ENCODE results near the gene GRIN2A. TPM values are rescaled to one million over a fixed set of nuclear protein-coding genes. Genes with fewer than 3 reads are reported as not detected.

GRIN2A gene
- not detected in 2 replicates for total RNA-seq

DNA sequence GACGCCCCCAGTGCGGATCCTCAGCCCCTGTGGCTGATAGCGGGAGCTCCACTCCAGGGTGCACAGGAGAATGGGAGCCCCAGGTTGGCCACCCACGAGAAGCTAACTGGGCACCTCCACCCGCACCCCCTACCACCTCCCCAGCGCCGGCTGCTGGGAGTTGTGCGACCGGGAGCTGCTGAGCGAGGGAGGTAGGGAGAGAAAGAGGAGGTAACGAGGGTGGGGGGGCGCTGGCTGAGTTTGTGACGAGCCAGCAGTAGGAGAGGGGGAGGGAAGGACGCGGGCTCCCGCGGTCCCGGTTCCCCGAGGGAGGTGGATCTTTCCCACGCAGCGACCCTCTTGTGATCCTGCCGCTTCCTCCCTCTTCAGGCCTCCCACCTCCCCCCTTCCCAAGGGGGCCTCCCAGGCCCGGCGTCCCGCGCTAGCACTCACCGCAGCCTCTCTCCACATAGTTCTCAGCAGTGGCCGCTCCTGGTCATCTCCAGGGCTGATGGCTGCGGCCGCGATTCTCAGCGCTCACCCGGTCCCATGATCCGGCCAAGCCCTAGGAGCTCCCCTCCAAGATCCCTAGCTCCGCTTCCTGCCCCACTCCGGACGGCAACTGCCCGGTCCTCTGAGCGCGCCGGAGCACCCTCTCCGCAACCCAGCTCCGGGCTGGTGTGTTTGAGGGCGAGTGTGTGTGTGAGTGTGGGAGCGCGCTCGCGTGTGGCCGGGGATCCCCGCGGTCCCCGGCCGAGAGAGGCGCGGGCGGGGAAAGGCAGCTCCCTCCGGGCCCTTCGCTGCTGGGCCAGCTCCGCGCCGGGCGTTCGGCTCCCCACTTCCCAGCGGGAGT lies at the start of gene GRIN2A:
TSS of gene GRIN2A (minus strand) at position 207 of the 832 bp plus-strand sequence. CDS start 2,017 bp downstream, outside the sequence.
- intact Hi-C loops (cut with micrococcal nuclease): no loop called here

DNA sequence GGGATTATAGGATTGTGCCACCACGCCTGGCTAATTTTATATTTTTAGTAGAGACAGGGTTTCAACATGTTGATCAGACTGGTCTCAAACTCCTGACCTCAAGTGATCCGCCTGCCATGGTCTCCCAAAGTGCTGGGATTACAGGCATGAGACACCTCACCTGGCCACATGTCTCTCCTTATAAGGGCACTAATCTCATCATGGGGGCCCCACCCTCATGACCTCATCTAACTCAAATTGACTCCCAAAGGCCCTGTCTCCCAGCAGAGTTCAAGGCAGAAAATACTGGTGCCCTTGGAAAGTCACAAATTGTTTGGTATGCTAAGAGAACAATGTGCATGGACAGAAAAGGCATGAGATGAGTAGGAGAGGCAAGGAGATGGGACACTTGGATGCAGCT lies 49.3 kb upstream of the GRIN2A start:
- intact Hi-C loops (cut with micrococcal nuclease): no loop called here

DNA sequence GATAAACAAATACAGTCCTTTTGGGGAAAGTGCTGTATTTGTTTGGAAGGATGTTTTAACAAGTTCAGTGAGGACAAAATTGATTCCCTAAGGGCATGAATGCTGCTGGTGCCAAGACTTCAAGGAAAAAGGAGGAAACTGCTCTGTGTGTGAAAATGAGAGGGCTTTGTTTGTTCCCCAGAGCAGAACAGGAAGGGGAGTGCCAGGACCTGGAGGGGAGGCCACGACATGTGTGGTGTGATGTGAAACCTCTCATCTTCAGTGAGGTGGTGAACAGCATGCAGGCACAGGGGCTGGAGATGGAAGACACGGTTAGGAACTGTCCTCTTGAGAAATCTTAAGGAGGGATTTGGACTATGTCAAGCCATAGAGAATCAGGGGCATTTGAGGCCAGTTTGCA lies 46.6 kb upstream of the GRIN2A start:
- intact Hi-C loops (cut with micrococcal nuclease): no loop called here

DNA sequence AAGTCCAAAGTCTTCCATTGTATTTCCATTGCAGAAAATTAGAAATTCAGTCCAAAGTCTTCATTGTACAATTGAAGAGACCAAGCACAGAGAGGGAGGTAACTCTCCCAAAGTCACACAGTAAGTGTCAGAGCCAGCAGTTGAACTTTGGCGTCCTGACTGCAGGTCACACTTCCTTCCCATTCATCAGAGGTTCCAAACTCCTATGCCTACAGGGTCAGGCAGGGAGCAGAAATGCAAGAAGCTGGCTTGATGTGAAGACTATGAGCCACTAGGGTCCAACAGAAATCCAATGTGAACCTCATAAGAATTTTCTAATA lies 44.7 kb upstream of the GRIN2A start:
- intact Hi-C loops (cut with micrococcal nuclease): no loop called here

DNA sequence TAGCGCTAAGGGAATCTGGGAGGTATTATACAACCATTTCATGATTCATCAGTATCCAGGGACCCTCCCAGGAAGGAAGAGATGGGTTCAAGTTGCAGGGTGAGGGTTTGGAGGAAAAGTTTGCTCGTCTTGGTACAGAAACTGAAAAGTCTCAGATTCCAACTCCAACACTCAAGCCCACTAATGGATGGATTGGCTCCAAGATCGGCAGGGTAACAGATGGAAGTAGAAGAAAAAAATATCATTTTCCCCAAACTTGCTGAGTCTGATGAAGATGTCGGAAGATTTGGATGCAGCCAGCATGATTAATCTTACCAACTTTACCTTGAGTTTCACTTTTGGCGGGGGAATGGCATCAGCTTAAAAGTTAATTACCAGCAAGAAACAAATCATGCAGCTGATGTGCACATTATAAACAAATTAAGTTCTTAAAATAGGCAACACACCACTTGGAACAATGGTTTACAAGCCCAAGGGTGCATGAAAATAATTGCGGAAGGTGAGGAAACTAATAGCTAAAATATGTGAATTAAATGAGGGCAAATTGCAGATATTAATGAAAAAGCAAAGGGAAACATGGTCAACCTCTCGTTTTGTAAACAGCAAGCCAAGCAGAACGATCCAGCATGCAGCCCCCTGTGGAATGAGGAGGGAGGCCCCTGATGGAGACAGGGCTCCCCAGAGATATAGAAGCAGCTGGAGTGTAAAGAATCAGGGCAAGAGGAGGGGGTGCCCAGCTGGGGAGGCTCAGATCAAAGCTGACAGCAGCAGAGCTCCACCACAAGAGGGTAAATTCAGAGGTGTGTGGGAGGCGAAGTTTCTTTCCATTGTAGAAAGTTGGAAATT lies 44.1 kb upstream of the GRIN2A start:
- intact Hi-C loops (cut with micrococcal nuclease): no loop called here

DNA sequence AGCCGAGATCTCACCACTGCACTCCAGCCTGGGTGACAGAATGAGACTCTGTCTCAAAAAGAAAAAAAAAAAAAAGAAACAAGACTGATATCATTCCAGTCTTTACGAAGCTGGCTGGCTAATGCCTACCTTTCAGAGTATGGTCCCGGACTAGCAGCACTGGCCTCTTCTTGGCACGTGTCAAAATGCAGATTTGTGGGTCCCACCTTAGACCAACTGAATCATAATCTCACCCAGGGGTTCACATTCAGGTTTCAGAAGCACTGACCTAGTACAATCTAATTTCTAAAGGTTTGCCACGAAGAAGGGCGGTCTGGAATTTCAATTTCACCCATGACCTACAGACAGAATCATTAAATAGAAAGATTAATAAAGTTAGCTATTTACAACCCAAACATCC lies 43.4 kb upstream of the GRIN2A start:
- intact Hi-C loops (cut with micrococcal nuclease): no loop called here

DNA sequence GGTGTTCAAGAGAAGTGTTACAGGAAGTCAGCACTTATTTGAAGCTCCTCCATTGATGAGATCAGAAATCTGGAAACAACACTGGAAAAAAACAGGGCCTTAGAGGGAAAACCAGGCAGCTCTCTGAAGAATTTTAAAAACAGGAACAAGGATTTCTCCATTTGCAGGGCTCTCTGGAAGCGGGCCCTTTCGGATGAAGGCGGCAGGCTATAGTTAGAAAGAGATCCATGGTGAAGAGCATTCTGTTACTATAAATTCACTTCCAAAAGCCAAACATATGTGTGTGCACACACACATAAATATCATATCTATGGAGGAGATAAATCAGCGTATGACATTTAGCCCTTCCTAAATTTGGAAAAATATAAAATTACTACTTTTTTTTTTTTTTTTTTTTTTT lies 42.6 kb upstream of the GRIN2A start:
- intact Hi-C loops (cut with micrococcal nuclease): no loop called here

DNA sequence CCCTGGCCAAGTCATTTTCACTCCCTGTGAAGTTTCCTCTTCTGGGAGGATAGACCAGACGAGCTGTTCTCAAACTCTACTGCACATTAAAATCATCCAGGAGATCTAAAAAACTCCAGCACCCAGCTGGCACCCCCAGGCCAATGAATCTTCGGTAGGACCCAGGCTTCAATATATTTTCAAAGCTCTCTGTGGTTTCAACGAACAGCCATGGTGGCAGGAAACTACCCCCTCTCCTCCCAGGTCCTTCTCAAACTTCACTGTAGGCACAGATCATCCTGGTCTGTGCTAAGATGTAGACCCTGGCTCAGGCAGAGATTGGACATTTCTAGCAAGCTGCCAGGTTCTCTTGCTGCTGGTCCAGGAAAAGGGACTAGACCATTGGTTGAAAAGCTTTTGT lies 38.7 kb upstream of the GRIN2A start:
- intact Hi-C loops (cut with micrococcal nuclease): no loop called here

DNA sequence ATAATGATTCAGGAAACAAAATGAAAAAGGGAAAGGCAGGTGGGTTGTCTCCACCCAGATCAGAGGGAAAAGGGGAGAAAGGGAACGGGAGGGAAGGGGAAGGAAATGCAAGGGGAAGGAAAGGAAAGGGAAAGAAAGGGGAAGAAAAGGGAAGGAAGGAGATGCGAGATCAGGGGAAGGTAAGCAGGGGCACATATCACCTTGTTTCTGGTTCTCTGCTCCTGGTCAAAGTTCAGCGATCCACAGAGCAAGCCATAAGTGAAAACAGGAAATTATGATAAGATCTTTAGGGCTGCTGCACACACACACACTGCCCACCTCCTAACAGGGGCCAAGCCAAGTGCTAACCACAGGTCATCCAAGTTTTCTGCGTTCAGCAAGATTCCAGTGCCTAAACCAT lies 37.5 kb upstream of the GRIN2A start:
- intact Hi-C loops (cut with micrococcal nuclease): no loop called here

DNA sequence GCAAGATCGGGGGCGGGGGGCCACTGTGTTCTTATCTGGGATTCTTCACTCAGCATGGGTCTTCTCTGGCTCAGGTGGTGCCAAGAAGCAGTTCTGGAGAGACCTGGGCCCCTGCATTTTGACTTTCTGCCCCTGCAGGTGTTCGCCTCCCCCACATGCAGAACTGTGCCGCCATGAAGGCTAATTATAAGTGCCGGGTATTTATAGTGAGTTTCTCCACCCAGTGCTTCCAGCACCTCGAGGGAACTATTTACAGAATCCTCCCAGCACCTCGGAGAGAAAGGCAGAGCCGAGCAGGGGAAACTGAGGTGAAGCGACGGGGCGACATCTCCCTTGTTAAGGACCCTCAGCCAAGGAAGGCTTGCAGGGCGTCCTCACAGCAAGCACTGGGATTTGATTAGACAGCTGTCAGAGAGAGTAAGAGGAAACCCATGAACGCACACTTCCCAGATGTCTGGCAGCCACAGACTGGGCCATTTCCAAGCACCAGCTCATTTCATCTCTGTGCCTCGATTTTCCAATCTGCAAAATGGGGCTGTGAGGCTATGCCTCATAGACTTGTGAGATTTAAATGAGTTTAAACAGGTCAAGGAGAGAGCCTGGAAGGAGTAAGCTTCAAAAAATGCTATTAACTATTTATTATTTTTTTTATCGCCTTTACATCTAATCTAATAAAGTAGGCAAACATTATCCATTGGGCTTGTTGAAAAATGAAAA lies 36.4 kb upstream of the GRIN2A start:
- intact Hi-C loops (cut with micrococcal nuclease): no loop called here

DNA sequence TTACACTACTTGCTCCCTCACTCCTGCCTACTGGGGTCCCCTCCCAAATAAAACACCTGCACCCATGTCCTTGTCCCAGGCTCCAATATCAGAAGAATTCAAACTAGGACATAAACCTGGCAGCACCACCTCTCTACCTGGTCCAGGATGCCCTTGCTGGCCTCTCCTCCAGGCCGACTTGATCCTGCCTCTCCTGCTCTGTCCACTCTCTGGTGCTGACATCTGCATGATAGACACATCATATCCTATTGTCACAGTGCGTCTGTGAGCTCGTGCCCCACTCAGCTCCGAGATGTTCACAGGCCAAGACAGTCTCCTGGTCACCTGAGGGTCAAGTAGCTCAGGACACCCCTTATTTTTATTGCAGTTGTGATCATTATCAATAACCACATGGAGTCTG lies 31.5 kb upstream of the GRIN2A start:
- intact Hi-C loops (cut with micrococcal nuclease): no loop called here

DNA sequence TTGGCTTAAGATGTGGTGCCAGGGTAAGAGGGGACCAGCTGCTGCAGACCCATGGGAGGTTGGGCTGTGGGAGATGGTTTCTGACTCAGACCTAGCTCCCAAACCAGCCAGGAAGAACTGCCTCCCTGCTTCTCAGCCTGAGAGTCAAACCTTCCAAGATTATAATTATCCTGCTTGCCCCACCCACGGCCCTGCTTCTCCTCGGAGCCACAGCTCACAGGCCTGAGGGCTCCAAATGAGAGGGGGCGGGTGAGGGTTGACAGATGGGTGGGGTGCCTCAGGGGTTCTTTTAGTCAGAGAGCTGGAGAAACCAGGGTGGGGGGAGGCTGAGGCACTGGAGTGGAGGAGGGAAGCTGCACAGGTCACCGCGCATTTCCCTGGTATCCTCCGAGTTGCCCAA lies 28.7 kb upstream of the GRIN2A start:
- intact Hi-C loops (cut with micrococcal nuclease): no loop called here

DNA sequence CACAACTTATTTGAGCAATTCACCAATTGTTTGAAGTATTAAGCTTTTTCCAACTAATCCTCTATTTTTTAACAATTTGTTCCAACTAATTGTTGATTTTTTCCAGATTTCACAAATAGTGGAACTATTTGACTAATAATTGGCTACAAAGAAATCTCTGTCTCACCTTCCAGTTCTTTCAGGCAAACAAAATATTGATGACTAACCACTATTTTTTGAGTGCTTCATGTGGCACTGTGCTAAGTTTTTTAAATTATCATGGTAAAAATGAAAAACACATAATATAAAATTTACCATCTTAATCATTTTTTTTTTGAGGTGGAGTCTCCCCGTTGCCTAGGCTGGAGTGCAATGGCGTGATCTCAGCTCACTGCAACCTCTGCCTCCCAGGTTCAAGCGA lies 24.6 kb upstream of the GRIN2A start:
- intact Hi-C loops (cut with micrococcal nuclease): no loop called here

DNA sequence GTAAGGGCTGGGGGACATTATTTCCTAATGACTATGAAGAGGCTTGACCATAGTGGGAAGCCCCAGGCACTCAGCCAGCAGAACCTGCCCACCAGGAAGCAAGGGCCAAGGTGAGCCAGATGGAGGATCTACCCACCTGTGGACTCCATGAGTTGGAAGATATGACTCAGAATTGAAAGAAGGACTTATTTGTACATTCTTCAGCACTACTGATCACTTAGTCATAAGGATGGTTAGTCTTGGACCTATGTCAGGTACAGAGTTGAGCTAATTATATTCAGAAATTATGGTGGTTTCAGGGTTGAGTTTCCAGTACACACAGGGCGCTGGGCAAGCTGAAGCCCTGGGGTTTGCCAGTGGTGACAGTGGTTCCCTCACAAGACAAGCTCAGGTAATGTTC lies 24.0 kb upstream of the GRIN2A start:
- intact Hi-C loops (cut with micrococcal nuclease): no loop called here

DNA sequence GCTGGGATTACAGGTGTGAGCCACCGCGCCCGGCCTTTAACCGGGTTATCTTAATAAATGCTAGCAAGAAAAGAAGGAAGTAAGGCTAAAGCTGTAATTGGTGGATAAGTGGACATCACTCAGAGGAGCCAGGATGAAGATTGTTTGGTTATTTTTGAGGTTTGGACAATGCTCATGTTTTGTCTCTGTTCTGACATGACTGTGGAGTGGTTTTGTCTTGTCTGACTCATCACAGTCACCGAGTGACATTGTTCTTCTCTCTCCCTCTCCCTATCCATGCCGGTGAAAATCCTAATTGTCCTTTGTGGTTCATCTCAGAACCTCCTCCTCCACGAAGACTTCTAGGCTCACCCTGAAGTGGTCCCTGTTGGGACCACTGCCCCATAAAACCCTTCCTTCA lies 23.5 kb upstream of the GRIN2A start:
- intact Hi-C loops (cut with micrococcal nuclease): no loop called here

DNA sequence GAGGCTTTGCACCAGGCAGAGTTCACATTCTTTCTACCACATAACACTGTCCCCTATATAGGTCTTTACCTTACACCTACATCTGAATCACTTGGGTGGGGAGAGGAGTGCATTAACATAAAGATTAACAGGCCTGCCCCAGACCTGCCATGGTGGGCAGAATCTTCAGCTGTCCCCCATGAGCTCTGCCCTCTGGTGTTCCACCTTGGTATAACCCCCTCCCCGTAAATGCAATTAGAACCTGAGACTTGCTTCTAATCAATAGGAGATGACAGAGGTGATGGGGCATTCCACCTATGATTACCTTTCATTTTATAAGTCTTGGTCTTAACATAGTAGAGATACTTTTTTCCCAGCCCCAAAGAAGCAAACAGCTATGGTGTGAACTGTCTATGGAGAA lies 20.4 kb upstream of the GRIN2A start:
- intact Hi-C loops (cut with micrococcal nuclease): no loop called here

DNA sequence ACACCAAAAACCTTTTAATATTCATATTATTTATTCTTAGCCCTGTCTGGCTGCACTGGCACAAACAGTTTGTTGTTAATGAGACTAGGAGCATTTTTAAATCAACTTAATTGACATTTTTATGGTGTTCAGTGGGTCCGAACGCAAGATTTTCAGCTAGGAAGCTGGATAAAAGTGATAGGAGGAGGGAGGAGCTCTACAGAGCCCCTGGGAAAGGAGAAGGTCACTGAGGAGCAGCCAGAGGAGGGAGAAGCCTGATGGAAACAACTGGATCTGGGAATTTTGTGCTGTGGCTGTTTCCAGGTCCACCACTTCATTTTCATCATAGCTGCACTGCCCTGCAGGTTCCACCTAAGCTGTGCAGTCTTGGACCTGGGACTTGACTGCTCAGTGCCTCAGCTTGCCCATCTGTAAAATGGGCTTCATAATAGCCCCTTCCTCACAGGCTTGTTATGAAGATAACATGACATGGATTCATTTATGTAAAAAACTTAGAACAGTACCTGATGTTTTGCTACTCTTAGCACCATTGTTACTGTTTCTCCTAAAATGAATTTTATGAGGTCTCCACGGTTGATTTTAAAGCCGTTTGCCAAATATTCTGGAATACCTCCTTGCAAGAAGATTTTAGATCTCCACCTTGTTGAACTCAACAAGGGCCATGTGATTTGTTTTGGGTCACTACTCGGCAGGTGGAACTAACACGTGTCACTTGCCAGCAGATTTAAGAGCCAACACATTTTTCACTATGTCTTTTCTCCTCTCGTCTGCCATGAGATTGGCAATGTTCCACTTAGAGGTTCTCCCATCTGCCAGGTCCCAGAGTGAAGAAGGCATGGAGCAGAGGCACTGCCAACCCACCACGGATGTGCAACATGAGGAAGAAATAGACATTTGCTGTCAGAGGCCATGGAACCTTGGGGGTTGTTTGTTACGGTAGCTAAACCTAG lies 18.7 kb upstream of the GRIN2A start:
- intact Hi-C loops (cut with micrococcal nuclease): no loop called here

DNA sequence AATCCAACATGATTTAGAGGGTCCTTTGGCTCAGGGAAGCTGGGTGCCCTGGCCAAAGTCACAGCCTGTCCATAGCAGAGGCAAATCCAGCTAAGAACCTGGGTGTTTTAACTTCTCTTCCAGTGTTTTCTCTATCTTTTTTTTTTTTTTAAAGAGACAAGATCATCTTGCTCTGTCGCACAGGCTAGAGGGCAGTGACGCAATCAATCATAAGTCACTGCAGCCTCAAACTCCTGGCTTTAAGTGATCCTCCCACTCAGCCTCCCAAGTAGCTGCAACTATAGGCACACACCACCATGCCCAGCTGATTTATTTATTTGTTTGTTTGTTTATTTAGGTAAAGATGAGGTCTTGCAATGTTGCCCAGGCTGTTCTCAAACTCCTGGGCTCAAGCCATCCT lies 14.8 kb upstream of the GRIN2A start:
- intact Hi-C loops (cut with micrococcal nuclease): no loop called here

DNA sequence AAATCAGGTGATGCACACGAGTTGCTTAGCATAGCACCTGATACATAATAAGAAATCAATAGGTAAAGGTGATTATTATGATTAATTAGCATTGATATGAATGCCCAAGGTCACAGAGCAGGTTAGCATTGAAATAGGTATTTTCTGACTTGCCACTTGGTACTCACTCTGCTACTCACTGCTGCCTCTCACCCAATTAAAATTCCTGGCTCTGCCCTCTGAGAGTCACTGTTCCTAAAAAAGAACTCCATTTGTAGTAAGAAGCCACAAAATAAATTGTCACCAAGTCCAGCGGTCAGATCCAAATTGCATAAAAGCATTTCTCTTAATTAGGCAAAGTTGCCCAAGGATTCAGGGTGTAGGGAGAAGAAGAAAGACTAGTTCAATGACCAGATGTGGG lies 8.9 kb upstream of the GRIN2A start:
- intact Hi-C loops (cut with micrococcal nuclease): no loop called here

DNA sequence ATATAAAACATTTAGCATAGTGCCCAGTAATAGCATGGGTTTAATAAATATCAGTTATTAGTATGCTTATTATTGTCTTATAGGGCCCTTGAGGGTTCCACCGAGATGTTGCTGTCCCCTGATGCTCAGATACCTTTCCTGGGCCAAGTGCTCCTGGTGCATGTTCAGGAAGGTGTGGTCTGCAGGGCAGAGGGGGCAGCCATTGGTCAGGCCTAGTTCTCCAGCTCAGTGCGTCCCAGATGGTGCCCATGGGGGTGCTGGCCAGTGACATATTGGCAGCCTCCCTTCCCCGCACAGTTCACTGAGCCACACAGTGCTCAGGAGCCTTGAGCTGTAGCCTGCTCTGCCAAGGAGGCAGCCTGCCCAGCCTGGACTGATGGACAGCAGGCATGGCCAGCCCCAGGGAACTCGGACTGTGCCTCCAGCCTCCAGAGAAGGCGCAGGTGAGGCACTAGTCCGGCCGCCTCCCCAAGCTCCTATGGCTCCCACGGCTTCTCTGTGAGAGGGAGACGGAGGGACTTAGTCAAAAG lies 7.7 kb upstream of the GRIN2A start:
- intact Hi-C loops (cut with micrococcal nuclease): no loop called here

DNA sequence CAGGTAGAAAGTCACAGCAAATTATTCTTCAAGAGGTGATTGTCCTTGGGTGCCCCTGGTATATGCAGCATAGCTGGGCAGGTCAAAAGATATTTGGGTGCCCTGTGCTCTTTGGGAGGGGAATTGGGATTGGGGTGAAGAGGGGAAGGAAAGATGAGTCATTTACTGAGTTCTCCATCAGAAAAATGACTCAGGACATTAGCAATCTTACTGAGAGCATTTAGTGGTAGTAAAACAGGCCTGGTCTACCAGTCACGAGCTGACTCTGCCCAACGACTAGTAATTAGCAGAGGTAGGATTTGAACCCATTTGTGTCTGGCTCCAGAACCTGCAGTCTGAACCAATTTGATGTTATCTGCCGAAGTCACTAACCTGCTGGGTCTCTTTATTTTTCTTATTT lies 6.0 kb upstream of the GRIN2A start:
- intact Hi-C loops (cut with micrococcal nuclease): no loop called here
